Measurements from ENCODE around the gene KCND2. TPM values are rescaled to one million over a fixed set of nuclear protein-coding genes. Genes with fewer than 3 reads are reported as not detected.

Gene KCND2
- total and polyA plus RNA-seq, 7 donors: under 0.01 to 3.3 (median 1.3) TPM; not detected in 1

DNA sequence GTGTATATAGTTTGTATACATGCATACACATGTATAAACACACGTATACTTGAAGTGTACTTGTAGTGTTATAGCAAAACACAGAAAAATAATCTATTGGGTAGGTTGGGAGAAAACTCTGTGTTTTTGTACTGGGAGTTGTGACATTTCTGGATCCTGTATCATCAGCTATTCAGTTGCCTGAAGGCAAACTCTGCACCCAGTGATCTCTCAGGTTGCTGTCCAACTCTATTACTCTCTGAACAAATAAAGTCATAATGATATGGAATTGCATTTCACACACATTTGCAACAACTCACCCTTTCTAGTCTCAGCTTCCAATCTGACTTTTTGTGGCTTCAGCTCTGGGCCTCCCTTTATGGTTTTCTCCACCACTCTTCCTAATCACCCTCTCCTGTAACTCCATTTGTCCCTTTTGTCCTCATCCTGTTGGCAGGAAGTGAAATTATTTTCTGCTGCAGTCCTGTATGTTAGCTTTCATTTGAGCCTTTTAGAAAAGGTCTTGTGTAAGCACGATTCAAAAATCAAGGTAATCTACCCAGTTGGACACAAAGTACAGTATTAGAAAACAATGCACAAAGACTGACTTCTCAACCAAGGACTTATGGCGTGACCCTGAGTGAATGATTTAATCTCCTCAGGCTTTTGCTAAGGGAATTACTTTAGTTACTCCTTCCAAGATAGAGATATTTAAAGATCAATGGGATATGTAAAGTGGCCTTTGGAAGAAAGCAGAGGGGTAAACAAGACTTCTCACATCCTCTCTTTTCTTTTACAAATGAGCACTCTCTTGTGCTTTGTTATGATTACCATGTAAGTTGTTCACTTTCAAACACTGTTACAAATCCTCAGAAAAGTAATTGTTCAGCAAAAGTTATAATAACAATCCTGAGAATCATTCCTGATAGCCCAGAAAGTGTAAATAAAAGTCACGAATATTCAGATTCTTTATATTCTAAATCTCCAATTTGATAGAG, 249.1 kb downstream of the KCND2 start:
- WGBS, 2 donors: 57 to 64% methylated on average over 4 of the region's 4 CpGs
- TF ChIP-seq EP300 (IDR thresholded peaks at IDR 0.05) (no peak), POLR2AphosphoS5 (IDR thresholded peaks at IDR 0.05) (no peak), POLR2A (IDR thresholded peaks at IDR 0.05) (no peak)
- TF ChIP-seq, protein P1, sequence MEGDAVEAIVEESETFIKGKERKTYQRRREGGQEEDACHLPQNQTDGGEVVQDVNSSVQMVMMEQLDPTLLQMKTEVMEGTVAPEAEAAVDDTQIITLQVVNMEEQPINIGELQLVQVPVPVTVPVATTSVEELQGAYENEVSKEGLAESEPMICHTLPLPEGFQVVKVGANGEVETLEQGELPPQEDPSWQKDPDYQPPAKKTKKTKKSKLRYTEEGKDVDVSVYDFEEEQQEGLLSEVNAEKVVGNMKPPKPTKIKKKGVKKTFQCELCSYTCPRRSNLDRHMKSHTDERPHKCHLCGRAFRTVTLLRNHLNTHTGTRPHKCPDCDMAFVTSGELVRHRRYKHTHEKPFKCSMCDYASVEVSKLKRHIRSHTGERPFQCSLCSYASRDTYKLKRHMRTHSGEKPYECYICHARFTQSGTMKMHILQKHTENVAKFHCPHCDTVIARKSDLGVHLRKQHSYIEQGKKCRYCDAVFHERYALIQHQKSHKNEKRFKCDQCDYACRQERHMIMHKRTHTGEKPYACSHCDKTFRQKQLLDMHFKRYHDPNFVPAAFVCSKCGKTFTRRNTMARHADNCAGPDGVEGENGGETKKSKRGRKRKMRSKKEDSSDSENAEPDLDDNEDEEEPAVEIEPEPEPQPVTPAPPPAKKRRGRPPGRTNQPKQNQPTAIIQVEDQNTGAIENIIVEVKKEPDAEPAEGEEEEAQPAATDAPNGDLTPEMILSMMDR (IDR thresholded peaks at IDR 0.05): no peak

DNA sequence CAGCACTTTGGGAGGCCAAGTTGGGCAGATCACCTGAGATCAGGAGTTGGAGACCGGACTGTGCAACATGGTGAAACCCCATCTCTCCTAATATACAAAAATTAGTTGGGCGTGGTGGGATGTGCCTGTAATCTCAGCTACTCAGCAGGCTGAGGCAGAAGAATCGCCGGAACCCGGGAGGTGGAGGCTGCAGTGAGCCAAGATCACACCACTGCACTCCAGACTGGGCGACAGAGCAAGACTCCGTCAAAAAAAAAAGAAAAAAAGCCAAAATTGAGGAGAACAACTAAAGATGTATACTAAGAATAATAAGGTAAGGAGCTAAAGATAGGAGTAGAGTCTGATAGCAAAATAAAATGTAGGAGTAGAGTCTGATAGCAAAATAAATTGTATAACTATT, 251.0 kb downstream of the KCND2 start:
- TF ChIP-seq POLR2AphosphoS5 (IDR thresholded peaks at IDR 0.05): no peak
- TF ChIP-seq EP300 (IDR thresholded peaks at IDR 0.05): no peak
- no peak for TF ChIP-seq POLR2A (IDR thresholded peaks at IDR 0.05)
- TF ChIP-seq, protein P1 (IDR thresholded peaks at IDR 0.05): no peak
- Histone ChIP-seq H3K27ac (no peak overlapping the region), H3K27me3 (no peaks in the 10 kb centered on the region), H3K36me3 (no peaks in the 10 kb centered on the region), H3K4me3 (no peak overlapping the region), H3K9me3 (no peaks in the 10 kb centered on the region), H3K4me1 (peaks cover 0 to 17% (median 7%) of the 10 kb centered on the region in 4 donors)
- DNase-seq: no peak
- intact Hi-C loops (cut with DNase I): no loop called here
- 92 to 96% methylated on average over 7 of the region's 7 CpGs for WGBS, 2 donors

More for the DNA sequence above, 249.1 kb downstream of the KCND2 start:
- no peak overlapping the region for H3K27ac ChIP-seq
- H3K9me3 ChIP-seq: no peaks in the 10 kb centered on the region
- no peaks in the 10 kb centered on the region for H3K36me3 ChIP-seq
- peaks cover 0 to 17% (median 7%) of the 10 kb centered on the region in 4 donors for H3K4me1 ChIP-seq
- intact Hi-C loops (cut with DNase I): no loop called here
- no peak for DNase-seq
- H3K27me3 ChIP-seq: no peaks in the 10 kb centered on the region
- H3K4me3 ChIP-seq: no peak overlapping the region

DNA sequence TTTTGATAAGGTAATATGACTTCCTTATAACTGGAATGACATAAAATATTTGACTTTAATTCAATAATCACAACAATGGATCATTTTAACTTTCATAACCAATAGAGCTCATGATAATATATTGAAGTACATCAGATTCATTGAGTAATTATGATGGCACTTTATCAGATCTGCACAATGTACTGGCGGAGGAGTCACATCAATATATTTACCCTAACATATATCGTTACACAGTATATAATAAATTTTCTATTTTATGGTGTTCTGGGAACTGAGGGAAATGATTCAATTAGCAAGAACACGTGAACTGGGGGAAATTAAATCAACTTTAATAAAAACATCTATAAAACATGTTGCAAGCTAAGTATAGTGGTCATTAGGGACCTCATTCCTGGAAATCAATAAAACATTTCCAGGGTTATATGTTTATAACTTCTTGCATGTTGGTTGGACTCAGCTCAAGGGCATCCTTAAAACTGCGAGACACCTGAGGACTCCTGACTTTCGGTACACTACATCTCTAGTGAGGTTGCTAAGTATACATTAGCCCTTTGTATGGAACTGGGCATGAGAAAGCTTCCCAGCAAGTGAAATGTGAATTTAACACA, 254.0 kb downstream of the KCND2 start:
- TF ChIP-seq, protein P1 (IDR thresholded peaks at IDR 0.05): no peak
- no peak for TF ChIP-seq EP300 (IDR thresholded peaks at IDR 0.05)
- TF ChIP-seq POLR2A (IDR thresholded peaks at IDR 0.05): no peak
- TF ChIP-seq POLR2AphosphoS5 (IDR thresholded peaks at IDR 0.05): no peak
- DNase-seq: no peak
- no peak overlapping the region for H3K4me3 ChIP-seq
- H3K27ac ChIP-seq: no peak overlapping the region
- H3K9me3 ChIP-seq: no peaks in the 10 kb centered on the region
- peaks cover 0 to 17% (median 7%) of the 10 kb centered on the region in 4 donors for H3K4me1 ChIP-seq
- WGBS, 2 donors: 64 to 78% methylated on average over 5 of the region's 5 CpGs
- intact Hi-C loops (cut with DNase I): no loop called here
- no peaks in the 10 kb centered on the region for H3K36me3 ChIP-seq
- no peaks in the 10 kb centered on the region for H3K27me3 ChIP-seq

DNA sequence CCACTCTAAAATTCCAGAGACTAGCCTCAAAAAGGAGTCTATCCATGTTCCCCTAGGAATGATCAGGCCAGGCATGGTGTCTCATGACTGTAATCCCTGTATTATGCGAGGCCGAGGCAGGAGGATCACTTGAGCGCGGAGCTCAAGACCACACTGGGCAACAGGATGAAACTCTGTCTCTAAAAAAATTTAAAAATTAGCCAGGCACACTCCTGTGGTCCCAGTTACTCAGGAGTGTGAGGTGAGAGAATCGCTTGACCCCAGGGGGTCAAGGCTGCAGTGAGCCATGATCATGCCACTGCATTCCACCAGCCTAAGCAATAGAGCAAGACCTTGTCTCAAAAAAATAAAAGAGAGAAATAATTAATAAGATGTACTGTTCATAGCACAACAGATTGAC, 256.8 kb downstream of the KCND2 start:
- Histone ChIP-seq H3K4me3 (no peak overlapping the region), H3K9me3 (no peaks in the 10 kb centered on the region), H3K27ac (no peak overlapping the region), H3K36me3 (no peaks in the 10 kb centered on the region), H3K27me3 (no peaks in the 10 kb centered on the region), H3K4me1 (peaks cover 0 to 13% (median 7%) of the 10 kb centered on the region in 4 donors)
- 94 to 96% methylated on average over 5 of the region's 5 CpGs for WGBS, 2 donors
- TF ChIP-seq, protein P1 (IDR thresholded peaks at IDR 0.05): no peak
- no peak for TF ChIP-seq POLR2AphosphoS5 (IDR thresholded peaks at IDR 0.05)
- TF ChIP-seq POLR2A (IDR thresholded peaks at IDR 0.05): no peak
- TF ChIP-seq EP300 (IDR thresholded peaks at IDR 0.05): no peak
- DNase-seq: no peak
- intact Hi-C loops (cut with DNase I): no loop called here
